HG02870 (cell line): ENCODE data around the gene TEX13A.
"Not testable (repeated sequence)": the region's sequence is repeated elsewhere in the genome, so short reads cannot be mapped to it uniquely, and the experiment has no call there.

Experiments used
- ATAC-seq: cut with Tn5 transposase; IDR thresholded peaks from one replicate; pipeline ENCODE4 v1.9.1; 2021; ENCODE audit warnings: mild to moderate bottlenecking, moderate library complexity; ENCODE audit not compliant: unreplicated experiment

TEX13A gene, protein sequence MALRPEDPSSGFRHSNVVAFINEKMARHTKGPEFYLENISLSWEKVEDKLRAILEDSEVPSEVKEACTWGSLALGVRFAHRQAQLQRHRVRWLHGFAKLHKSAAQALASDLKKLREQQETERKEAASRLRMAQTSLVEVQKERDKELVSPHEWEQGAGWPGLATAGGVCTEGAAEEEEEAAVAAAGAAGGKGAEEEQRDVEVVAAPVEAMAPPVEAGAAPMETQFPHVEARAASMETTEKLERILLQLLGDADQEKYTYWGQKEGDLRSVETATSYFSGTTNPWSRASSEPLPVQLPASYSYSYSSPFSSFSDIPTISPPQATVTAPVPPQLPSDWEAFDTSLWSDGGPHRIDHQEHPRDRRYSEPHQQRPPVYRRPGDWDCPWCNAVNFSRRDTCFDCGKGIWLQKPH

DNA sequence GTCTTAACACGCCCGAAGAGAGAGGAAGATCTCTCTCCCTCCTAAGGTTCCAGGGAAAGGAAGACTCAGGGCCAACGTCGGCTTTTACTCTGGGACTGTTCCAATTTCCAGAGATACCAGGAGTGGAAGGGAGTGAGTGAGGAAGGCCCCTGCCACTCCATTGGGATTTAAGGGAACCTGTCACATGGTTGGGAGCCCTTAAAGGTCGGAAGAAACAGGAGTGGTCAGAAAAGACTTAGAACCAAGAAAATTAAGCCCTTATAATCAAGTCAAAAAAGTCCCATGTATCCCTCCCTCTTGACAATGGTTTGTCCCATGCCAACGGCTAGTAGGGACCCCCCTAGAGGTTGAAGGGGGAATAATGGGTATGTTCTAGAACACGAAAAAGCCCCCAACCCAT, at the start of gene TEX13A:
TSS of gene TEX13A (minus strand) at position 59 of the 400 bp plus-strand sequence. CDS start 297 bp downstream, outside the sequence.
- no peak for ATAC-seq

- no peak for ATAC-seq
Measured at GRCh38 chrX:105269386-105269785, 48.9 kb upstream of the TEX13A start.

DNA sequence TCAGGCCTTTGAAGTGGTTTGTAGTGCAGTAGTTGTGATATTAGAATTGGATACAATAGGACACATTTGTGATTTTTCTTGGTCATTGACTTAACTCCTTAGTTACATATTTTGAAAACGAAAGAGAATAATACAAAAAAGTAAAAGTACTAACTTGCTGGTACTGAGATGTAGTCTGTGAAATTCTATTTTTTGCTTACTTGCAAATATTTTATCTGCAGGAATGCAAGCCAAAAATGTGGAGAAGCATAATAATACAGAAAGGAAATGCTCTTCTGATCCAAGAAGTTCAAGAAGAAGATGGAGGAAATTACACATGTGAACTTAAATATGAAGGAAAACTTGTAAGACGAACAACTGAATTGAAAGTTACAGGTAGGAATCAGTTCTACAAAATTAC, 46.7 kb upstream of the TEX13A start:
- ATAC-seq = no peak

DNA sequence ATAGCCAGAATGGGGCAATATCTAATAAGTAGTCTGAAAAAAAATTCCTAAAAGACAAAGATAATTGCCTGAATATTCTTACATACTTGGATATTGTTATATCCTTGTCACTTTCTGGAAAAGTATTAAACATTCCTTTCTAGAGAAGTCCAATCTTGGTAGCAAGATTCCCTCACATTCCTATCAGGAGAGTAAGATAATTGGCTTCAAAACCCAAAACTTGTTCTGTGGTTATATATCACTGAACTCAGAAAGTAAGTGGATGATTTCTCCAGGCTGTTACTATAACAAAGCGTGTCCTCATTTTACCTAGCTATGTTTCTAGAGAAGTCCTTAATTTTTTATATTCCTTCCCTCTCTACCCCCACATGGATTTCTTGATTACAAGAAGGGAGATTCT, 46.0 kb upstream of the TEX13A start:
- ATAC-seq = no peak

DNA sequence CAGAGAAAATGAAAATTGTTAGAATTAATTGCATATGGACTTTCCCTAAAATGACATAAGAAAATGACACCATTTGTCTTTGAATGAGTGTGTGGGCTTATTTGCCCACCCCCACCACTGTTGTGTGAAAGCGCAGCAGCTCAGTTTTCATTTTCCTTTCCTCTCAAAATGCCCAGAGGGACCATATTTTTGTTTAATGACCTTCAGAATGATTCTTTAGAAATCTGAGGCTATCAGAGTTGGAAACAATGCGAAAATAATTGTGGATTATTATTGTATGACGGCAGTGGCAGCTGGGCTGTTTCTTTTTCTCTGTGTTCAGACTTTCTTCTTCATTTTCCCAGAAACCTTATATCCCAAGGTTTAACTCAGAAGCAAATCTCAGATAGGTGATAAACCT, 44.6 kb upstream of the TEX13A start:
- no peak for ATAC-seq

DNA sequence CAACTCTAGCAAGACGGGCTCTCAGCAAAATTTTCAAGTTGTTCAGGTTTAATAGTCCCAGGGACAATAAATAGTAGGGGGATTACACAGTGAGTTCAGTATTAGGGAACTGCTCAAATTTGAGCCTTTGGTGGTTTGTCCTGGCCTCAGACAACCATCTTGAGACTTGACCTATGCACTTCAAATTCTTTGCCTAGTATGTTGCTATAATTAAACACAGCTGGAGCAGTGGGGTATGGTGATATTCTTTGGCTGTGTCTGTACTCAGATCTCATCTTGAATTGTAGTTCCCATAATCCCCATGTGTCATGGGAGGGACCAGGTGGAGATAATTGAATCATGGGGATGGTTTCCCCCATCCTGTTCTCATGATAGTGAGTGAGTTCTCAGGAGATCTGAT, 43.3 kb upstream of the TEX13A start:
- ATAC-seq = no peak

DNA sequence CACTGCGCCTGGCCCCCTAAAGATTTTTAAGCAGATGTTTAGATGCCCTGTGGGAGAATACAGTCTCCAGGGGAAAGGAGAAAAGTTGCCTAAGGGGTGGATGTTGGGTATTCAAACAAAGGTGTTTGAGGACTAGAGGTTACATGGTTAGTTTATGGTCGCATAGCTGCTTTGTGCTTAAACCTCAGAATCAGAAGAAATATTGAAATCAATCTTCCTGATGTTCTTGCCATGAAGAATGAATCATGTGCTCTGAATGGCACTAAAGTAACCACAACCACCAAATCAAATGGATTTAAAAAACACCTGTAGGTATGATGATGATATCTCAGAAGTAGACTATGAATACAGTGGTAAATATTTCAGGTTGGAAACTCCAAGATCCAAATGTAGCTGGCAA, 42.7 kb upstream of the TEX13A start:
- no peak for ATAC-seq

DNA sequence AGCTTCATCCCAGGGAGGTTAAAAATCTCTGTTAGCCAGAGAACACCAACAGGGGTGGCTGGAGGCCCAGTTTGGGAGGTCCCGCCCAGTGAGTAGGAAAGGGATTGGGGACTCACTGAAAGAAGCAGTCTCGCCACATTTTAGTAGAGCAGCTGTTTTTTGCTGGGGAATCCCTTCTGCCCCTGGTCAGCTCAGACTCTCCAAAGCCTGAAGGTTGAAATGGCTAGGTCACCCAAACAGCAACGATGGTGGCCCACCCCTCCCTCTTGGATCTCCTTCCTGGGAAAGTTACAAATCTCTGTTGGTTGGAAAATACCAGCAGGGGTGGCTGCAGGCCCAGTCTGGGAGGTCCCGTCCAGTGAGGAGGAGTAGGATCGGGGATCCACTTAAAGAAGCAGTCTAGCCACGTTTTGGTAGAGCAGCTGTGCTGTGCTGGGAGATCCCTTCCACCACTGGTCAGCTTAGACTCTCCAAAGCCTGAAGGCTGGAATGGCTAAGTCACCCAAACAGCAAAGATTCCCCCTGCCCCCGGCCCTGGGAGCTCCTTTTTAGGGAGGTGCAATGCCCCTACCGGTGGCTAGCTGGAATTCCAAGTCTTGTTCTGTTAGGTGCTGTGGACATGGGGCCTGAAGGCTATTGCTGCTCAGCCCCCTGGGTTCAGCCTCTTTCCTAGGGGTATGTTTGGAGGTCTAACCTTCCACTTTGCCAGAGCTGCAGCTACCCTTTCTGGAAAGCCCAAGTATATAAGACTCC, 40.0 kb upstream of the TEX13A start:
- no peak for ATAC-seq

DNA sequence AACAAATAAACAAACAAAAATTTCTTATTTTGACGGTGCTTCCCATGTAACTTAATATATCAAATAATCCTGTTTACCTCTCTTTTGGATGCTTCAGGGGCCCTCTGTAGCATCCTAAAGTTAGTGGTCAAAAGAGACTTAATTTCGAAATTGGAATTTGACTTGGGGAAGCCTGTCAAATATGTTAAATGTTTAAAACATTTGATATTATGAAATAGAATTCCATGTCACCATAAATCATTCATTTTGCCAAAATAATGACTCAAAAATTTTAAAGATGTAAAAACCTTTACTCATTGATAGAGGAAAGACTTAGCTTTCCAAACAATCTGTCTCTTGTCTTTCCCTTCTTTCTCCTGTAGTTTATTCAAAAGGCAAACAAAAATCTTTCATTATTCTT, 20.6 kb upstream of the TEX13A start:
- ATAC-seq = no peak

GRCh38 chrX:105237407-105237806, 16.9 kb upstream of the TEX13A start:
- not testable (repeated sequence) for ATAC-seq

DNA sequence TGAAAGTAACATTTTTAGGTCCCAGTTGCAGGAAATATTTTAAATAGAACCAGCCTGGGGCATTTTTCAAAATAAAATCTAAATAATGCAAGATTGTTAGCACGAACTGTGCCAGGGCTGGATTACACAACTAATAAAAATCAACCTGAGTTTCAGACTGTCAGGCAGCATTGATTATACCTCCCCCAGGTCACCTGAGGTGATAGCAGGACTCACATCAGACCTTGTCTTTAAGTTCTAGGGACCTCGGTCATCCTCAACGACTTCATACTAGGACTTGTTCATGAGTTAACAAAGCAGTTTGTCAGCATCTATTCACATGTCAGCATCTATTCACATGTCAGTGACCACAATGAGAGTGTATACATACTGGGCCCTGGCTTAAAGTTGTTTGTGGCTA, 8.7 kb upstream of the TEX13A start:
- ATAC-seq = no peak

DNA sequence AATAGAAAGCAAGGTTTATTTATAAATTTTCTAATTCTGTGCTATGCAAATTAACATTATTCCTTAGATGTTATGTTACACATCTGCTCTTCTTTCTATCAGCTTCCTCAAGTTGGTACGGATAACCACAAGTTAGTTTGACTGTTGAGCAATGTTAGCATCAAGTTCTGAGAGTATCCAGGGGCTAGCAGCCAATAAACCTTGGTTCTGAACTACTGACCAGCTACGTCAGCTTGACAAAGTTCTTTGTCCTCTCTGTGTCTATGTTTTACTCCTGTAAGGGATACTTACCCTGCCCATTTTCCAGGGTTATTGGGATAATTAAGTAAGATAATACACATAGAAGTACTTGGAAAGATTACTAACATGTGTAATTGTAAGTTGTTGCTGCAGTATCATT, 8.1 kb upstream of the TEX13A start:
- no peak for ATAC-seq

- no peak for ATAC-seq
Measured at GRCh38 chrX:105226499-105226898, 6.0 kb upstream of the TEX13A start.

- ATAC-seq = no peak
Measured at GRCh38 chrX:105221374-105221773, 880 bp upstream of the TEX13A start.

- no peak for ATAC-seq
Measured at GRCh38 chrX:105219454-105220401, 766 bp downstream of the TEX13A start.

DNA sequence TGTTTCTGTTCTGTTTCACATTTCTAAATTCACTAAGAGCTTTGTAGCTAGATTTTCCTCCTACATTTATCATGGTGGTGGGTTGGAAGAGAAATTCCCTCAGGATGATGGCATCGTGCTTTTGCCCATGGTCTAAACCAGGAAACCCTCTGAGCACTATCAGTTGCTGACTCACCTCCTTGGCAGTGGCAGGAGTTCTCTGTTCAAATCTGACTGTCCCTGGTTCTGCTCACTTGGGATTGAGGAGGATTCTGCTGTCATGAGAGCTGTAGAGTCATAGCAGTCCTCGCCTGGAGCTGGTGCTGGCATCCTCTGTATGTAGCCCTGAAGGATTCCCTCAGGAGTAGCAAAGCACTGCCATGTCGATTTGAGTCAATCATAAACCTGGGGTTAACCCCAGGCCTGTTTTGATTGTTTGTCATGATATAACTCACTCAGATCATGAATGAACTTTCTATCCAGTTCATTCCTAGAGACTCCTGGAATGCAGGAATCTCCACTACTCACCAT, 9.4 kb downstream of the TEX13A start:
- no peak for ATAC-seq

DNA sequence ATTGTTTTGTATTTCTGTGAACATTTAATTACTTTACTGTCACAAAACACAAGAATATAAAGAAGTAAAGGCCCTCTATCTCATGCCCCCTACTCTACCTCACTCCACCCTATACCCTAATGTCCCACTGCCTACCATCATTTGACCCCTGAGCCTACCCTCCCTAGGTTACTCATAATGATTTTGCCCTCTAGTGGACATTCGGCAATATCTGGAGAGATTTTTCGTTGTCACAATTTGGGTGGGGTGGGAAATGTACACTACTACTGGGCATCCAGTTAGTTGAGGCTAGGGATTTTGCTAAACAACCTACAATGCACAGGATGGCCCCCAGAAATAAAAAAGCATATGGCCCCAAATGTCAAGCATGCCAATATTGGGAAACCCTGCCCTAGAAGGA, 10.2 kb downstream of the TEX13A start:
- ATAC-seq = no peak

DNA sequence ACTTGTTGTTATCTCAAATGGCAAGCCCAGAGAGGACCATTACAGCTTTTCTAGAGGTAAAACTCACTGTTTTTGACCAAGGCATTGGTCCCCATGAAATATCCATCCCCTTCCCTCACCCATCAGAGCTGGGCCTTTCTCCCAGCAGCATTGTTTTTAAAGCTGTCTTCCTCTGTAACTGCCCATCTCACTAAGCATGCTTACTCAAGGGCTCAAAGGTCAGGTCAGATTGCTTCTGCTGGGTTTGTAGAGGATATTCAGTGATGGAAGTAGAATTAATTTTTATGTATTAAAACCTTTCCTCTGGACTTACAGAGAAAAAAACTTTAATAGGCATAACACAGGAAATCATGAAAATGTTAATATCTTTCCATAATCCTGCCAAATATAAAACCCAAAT, 11.1 kb downstream of the TEX13A start:
- ATAC-seq = no peak

DNA sequence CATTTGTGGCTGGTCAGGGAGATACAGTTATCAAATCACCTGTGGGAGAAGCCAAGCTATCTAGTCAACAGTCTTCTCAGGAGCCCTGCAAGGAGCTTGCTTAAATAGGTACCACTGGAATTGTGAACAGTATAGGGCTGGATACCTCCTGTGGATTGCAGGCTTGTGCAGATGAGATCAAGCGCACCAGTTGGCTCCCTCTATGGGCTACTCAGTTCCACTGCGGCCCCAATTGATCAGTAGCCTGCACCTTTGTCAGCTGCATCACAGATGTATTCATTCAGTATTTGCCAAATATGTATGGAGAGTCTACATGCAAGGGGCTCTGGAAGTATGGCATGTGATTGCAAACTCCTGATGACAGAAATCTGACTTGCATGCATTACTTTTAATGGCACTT, 28.6 kb downstream of the TEX13A start:
- no peak for ATAC-seq

DNA sequence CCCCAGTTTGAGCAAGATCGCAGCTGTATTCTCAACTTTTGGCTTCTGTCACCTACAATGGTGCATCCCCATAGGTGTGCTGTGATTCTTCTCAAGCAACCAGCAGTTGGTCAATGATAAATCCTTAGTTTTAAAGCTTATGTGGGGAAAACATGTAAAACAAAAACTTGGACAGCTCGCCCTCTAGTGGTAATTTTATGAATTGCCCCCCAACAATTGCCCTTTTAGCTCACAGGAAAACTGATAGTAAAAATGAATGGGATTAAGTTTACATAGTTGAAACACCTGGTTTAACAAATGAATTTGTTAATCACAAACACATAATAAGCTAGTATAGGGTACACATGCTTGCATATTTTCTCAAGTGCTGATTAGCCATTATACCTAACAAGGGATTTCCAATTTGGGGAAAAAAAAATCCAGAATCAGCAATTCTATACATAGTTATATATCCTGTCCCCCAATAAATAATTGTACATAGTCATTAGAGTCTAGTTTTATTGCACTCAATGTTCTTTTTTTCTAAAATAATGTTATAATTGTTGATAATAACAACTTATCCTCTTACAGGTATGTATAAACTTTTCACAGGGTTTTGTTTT, 30.1 kb downstream of the TEX13A start:
- ATAC-seq = no peak

- ATAC-seq = no peak
Measured at GRCh38 chrX:105189093-105189492, 31.4 kb downstream of the TEX13A start.
